HG03025 (cell line): ENCODE measurements around the gene LTA.
"Not testable (repeated sequence)": the region's sequence is repeated elsewhere in the genome, so short reads cannot be mapped to it uniquely, and the experiment has no call there.

Experiments used
- ATAC-seq: cut with Tn5 transposase; IDR thresholded peaks from one replicate; pipeline ENCODE4 v1.9.1; 2021; ENCODE audit warnings: mild to moderate bottlenecking, moderate library complexity; ENCODE audit not compliant: unreplicated experiment, low FRiP score

Gene LTA

GRCh38 chr6:31541658-31542521, 30.2 kb upstream of the LTA start, which contains the start of gene DDX39B:
DDX39B (minus strand) TSS chr6:31542003; CDS start chr6:31540532, 1,471 bp downstream.
- peak; percentile 60 for ATAC-seq

GRCh38 chr6:31543639-31544038, 28.4 kb upstream of the LTA start:
- ATAC-seq: no peak

GRCh38 chr6:31544676-31545075, 27.4 kb upstream of the LTA start:
- ATAC-seq: no peak

- no peak for ATAC-seq
Measured at GRCh38 chr6:31545291-31545690, 26.8 kb upstream of the LTA start.

GRCh38 chr6:31546339-31546957, 25.6 kb upstream of the LTA start, which contains the start of gene ATP6V1G2:
ATP6V1G2 (minus strand) TSS chr6:31546608; CDS start chr6:31546559, 49 bp downstream.
- ATAC-seq: peak; percentile 38

- peak; percentile 3 for ATAC-seq
Measured at GRCh38 chr6:31546958-31547726, 24.9 kb upstream of the LTA start, which contains the start of gene NFKBIL1. NFKBIL1 (plus strand) TSS chr6:31547608; CDS start chr6:31547695, 87 bp downstream.

GRCh38 chr6:31547727-31548543, 24.2 kb upstream of the LTA start:
- no peak for ATAC-seq

GRCh38 chr6:31548544-31548873, 23.6 kb upstream of the LTA start:
- ATAC-seq: no peak

GRCh38 chr6:31551371-31551770, 20.7 kb upstream of the LTA start:
- ATAC-seq: not testable (repeated sequence)

GRCh38 chr6:31556307-31556706, 15.8 kb upstream of the LTA start:
- no peak for ATAC-seq

- no peak for ATAC-seq
Measured at GRCh38 chr6:31557443-31558317, 14.4 kb upstream of the LTA start.

- no peak for ATAC-seq
Measured at GRCh38 chr6:31558318-31558625, 13.8 kb upstream of the LTA start.

GRCh38 chr6:31558631-31559500, 13.2 kb upstream of the LTA start:
- no peak for ATAC-seq

- no peak for ATAC-seq
Measured at GRCh38 chr6:31559606-31559957, 12.5 kb upstream of the LTA start.

- ATAC-seq: no peak
Measured at GRCh38 chr6:31559958-31560696, 12.0 kb upstream of the LTA start.

GRCh38 chr6:31560697-31561058, 11.4 kb upstream of the LTA start:
- ATAC-seq: no peak

- no peak for ATAC-seq
Measured at GRCh38 chr6:31567531-31568370, 4.3 kb upstream of the LTA start.
